ENCODE measurements around the gene CDCA3. TPM values are rescaled to one million over a fixed set of nuclear protein-coding genes. Genes with fewer than 3 reads are reported as not detected.

The CDCA3 gene
- total and polyA plus RNA-seq, 7 experiments from 2014 or later: 0.64 to 55.6 (median 1.4) TPM; not detected in 1

DNA sequence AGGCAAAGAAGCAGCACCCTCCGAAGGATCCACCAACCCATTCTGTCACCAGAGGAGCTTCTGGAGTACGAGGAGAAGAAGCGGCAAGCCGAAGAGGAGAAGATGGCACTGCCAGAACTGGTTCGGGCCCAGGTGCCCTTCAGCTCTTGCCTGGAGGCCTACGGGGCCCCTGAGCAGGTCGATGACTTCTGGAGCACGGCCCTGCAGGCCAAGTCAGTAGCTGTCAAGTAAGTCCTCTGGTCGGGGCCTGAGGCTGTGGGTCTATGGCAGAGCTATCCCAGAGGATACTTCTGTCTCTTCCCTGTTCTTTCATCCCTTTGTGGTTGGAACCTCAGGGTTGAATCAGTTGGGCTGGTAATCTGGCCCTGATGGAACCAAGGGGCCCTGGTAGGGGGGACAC, 10.3 kb upstream of the CDCA3 start:
- ATAC-seq (no peak), DNase-seq (no peak)
- H3K9me3 ChIP-seq (ENCODE audit: control insufficient read depth in 2 of 3, low read length in 3 of 3): no peaks in the 10 kb centered on the region
- peaks cover 34 to 87% (median 47%) of the 10 kb centered on the region in 3 experiments for H3K36me3 ChIP-seq (ENCODE audit: control insufficient read depth in 2 of 3, insufficient read depth in 3 of 3, low read length in 3 of 3)
- no peak overlapping the region for H3K27ac ChIP-seq (ENCODE audit: low read depth, low read length)
- peaks cover 3 to 10% (median 5%) of the 10 kb centered on the region in 7 donors for H3K4me1 Mint-ChIP-seq
- no peaks in the 10 kb centered on the region for H3K9me3 Mint-ChIP-seq
- POLR2A ChIA-PET: interaction anchor here (1.1 to 1.2 kb wide), 3 partner anchors 8 to 11 kb away, joined by 3 to 5 read pairs (median 4); partner anchors contain the start of gene SPSB2
- H3K4me3 Mint-ChIP-seq: no peak overlapping the region
- H3K4me3 ChIP-seq (ENCODE audit: low read length): no peak overlapping the region
- H3K27ac Mint-ChIP-seq: peak overlapping the region in 1 of 9 donors; percentile 30
- CTCF ChIA-PET: interaction anchor here (1.2 to 2.7 kb wide), 3 partner anchors 7 to 17 kb away, joined by 3 to 14 read pairs (median 3); no protein-coding TSS in a partner anchor
- H3K4me1 ChIP-seq (ENCODE audit: control insufficient read depth in 2 of 2, insufficient read depth in 2 of 2, low read length in 2 of 2): no peaks in the 10 kb centered on the region
- H3K27me3 Mint-ChIP-seq: no peaks in the 10 kb centered on the region
- no peaks in the 10 kb centered on the region for H3K27me3 ChIP-seq (ENCODE audit: control insufficient read depth in 2 of 2, insufficient read depth in 2 of 2, low read length in 2 of 2)
- intact Hi-C loops (cut with micrococcal nuclease): no loop called here
- peaks cover 18 to 53% (median 36%) of the 10 kb centered on the region in 5 donors for H3K36me3 Mint-ChIP-seq

DNA sequence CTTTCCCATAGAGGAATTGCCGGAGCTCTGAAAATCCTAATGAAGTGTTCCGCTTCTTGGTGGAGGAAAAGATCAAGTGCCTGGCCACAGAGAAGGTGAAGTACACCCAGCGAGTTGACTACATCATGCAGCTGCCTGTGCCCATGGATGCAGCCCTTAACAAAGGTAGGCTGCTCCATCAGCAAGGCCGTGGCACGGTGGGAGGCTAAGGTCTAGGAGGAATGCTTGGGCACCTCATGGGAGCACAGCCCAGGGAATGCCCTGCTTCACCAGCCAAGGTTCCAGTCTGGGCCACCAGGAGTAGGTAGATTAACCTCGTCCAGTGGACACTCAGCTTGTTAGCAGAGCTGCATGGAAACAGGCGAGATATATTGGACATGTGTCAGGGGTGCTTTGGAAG, 9.9 kb upstream of the CDCA3 start:
- no peak overlapping the region for H3K27ac ChIP-seq (ENCODE audit: low read depth, low read length)
- DNase-seq (no peak), ATAC-seq (no peak)
- H3K9me3 ChIP-seq (ENCODE audit: control insufficient read depth in 2 of 3, low read length in 3 of 3): no peaks in the 10 kb centered on the region
- H3K27me3 ChIP-seq (ENCODE audit: control insufficient read depth in 2 of 2, insufficient read depth in 2 of 2, low read length in 2 of 2): no peaks in the 10 kb centered on the region
- no peak overlapping the region for H3K4me3 Mint-ChIP-seq
- no peaks in the 10 kb centered on the region for H3K27me3 Mint-ChIP-seq
- H3K4me1 Mint-ChIP-seq: peaks cover 3 to 10% (median 5%) of the 10 kb centered on the region in 7 donors
- H3K9me3 Mint-ChIP-seq: no peaks in the 10 kb centered on the region
- H3K36me3 ChIP-seq (ENCODE audit: control insufficient read depth in 2 of 3, insufficient read depth in 3 of 3, low read length in 3 of 3): peaks cover 34 to 91% (median 50%) of the 10 kb centered on the region in 3 experiments
- ChIA-PET POLR2A (interaction anchor here (0.6 to 1.2 kb wide), 4 partner anchors 8 to 74 kb away, joined by 3 to 5 read pairs (median 4); partner anchors contain the start of gene SPSB2), CTCF (interaction anchor here (1.2 to 2.7 kb wide), 3 partner anchors 8 to 17 kb away, joined by 3 to 14 read pairs (median 3); no protein-coding TSS in a partner anchor)
- no peaks in the 10 kb centered on the region for H3K4me1 ChIP-seq (ENCODE audit: control insufficient read depth in 2 of 2, insufficient read depth in 2 of 2, low read length in 2 of 2)
- peaks cover 18 to 55% (median 33%) of the 10 kb centered on the region in 5 donors for H3K36me3 Mint-ChIP-seq
- intact Hi-C loops (cut with micrococcal nuclease): no loop called here
- peak overlapping the region in 1 of 9 donors; percentile 30 for H3K27ac Mint-ChIP-seq
- H3K4me3 ChIP-seq (ENCODE audit: low read length): no peak overlapping the region

DNA sequence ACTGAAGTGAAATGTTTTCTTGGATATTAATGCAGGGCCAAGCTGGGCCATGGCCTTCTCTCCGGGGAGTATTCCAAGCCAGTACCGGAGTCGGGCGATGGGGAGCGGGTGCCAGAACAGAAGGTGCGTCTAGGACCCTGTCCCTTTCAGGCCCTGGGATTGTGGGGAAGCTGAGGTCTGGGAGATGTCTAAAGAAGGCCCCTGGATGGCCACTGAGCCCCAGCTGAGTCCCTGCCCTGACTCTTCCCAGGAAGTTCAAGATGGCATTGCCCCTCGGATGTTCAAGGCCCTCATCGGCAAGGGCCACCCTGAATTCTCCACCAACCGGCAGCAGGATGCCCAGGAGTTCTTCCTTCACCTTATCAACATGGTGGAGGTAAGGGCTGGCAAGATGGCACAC, 9.0 kb upstream of the CDCA3 start:
- CTCF ChIA-PET: interaction anchor here (0.8 to 2.7 kb wide), 2 partner anchors 9 to 12 kb away, joined by 3 to 14 read pairs; no protein-coding TSS in a partner anchor
- Mint-ChIP-seq H3K27me3 (no peaks in the 10 kb centered on the region), H3K4me3 (no peak overlapping the region), H3K27ac (no peak overlapping the region), H3K36me3 (peaks cover 18 to 59% (median 30%) of the 10 kb centered on the region in 5 donors), H3K9me3 (no peaks in the 10 kb centered on the region), H3K4me1 (peaks cover 0 to 13% (median 3%) of the 10 kb centered on the region in 7 donors)
- no peaks in the 10 kb centered on the region for H3K4me1 ChIP-seq (ENCODE audit: control insufficient read depth in 2 of 2, insufficient read depth in 2 of 2, low read length in 2 of 2)
- no peak overlapping the region for H3K4me3 ChIP-seq (ENCODE audit: low read length)
- no peaks in the 10 kb centered on the region for H3K9me3 ChIP-seq (ENCODE audit: control insufficient read depth in 2 of 3, low read length in 3 of 3)
- H3K27me3 ChIP-seq (ENCODE audit: control insufficient read depth in 2 of 2, insufficient read depth in 2 of 2, low read length in 2 of 2): no peaks in the 10 kb centered on the region
- no peak overlapping the region for H3K27ac ChIP-seq (ENCODE audit: low read depth, low read length)
- no peak for DNase-seq
- intact Hi-C loops (cut with micrococcal nuclease): no loop called here
- peaks cover 34 to 97% (median 50%) of the 10 kb centered on the region in 3 experiments for H3K36me3 ChIP-seq (ENCODE audit: control insufficient read depth in 2 of 3, insufficient read depth in 3 of 3, low read length in 3 of 3)
- POLR2A ChIA-PET: interaction anchor here (0.9 to 2.4 kb wide), 2 partner anchors 12 to 84 kb away, joined by 3 to 8 read pairs; partner anchors contain the start of genes C12orf57 and RNU7-1
- no peak for ATAC-seq

DNA sequence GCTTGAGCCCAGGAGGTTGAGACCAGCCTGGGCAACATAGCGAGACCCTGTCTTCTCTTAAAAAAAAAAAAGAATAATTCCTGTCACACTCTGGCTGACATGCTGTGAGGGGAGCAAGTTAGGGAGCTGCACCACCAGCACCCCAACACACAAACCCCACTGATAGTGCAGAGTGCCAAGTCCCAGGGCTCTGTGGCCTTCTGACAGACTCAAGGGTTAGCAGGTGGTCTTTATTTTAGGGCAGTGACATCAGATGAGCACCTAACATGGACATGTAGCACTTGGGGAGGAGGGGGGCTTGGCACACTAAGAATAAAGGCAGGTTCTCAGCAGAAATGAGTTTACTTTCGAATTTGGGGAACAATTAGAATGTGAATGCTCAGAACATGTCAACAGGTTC, 7.7 kb upstream of the CDCA3 start:
- POLR2A ChIA-PET: interaction anchor here (0.7 to 2.4 kb wide), 4 partner anchors 10 to 85 kb away, joined by 3 to 8 read pairs (median 3); partner anchors contain the start of genes C12orf57 and RNU7-1
- H3K27ac Mint-ChIP-seq: no peak overlapping the region
- Histone ChIP-seq H3K27me3 (ENCODE audit: control insufficient read depth in 2 of 2, insufficient read depth in 2 of 2, low read length in 2 of 2) (no peaks in the 10 kb centered on the region), H3K4me1 (ENCODE audit: control insufficient read depth in 2 of 2, insufficient read depth in 2 of 2, low read length in 2 of 2) (peaks cover 0 to 8% of the 10 kb centered on the region in 2 donors), H3K36me3 (ENCODE audit: control insufficient read depth in 2 of 3, insufficient read depth in 3 of 3, low read length in 3 of 3) (peaks cover 34 to 85% (median 50%) of the 10 kb centered on the region in 3 experiments), H3K27ac (ENCODE audit: low read depth, low read length) (no peak overlapping the region), H3K9me3 (ENCODE audit: control insufficient read depth in 2 of 3, low read length in 3 of 3) (no peaks in the 10 kb centered on the region), H3K4me3 (ENCODE audit: low read length) (no peak overlapping the region)
- peaks cover 18 to 55% (median 29%) of the 10 kb centered on the region in 5 donors for H3K36me3 Mint-ChIP-seq
- CTCF ChIA-PET: interaction anchor here (2.7 kb wide), 1 partner anchor 10 kb away, joined by 14 read pairs; no protein-coding TSS in a partner anchor
- DNase-seq: no peak
- H3K4me3 Mint-ChIP-seq: no peak overlapping the region
- H3K4me1 Mint-ChIP-seq: peaks cover 5 to 22% (median 15%) of the 10 kb centered on the region in 7 donors
- no peak for ATAC-seq
- intact Hi-C loops (cut with micrococcal nuclease): no loop called here
- no peaks in the 10 kb centered on the region for H3K27me3 Mint-ChIP-seq
- no peaks in the 10 kb centered on the region for H3K9me3 Mint-ChIP-seq

DNA sequence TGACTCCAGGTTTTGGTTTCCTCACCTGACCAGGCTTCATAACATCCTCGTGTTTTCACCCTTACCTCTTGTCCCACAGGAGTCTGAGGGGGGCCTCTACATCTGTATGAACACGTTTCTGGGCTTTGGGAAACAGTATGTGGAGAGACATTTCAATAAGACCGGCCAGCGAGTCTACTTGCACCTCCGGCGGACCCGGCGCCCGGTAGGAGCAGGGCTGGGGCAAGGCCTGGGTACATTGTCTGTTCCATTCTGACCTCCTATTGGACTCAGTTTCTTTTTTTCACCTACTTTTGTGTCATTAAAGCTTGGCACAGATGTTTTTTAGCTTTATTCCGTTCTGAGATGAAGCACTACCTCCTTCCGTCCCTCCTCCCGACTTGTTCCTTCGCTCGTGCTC, 4.2 kb upstream of the CDCA3 start:
- Histone ChIP-seq H3K27me3 (ENCODE audit: control insufficient read depth in 2 of 2, insufficient read depth in 2 of 2, low read length in 2 of 2) (no peaks in the 10 kb centered on the region), H3K9me3 (ENCODE audit: control insufficient read depth in 2 of 3, low read length in 3 of 3) (no peaks in the 10 kb centered on the region), H3K36me3 (ENCODE audit: control insufficient read depth in 2 of 3, insufficient read depth in 3 of 3, low read length in 3 of 3) (peaks cover 25 to 52% (median 32%) of the 10 kb centered on the region in 3 experiments), H3K4me1 (ENCODE audit: control insufficient read depth in 2 of 2, insufficient read depth in 2 of 2, low read length in 2 of 2) (peaks cover 16 to 18% of the 10 kb centered on the region in 2 donors), H3K4me3 (ENCODE audit: low read length) (no peak overlapping the region), H3K27ac (ENCODE audit: low read depth, low read length) (no peak overlapping the region)
- CTCF ChIA-PET: interaction anchor here (0.7 to 5.3 kb wide), 2 partner anchors 14 to 17 kb away, joined by 4 to 40 read pairs; partner anchors contain the start of gene SPSB2
- Mint-ChIP-seq H3K4me3 (no peak overlapping the region), H3K27me3 (no peaks in the 10 kb centered on the region), H3K9me3 (no peaks in the 10 kb centered on the region), H3K36me3 (peaks cover 9 to 35% (median 13%) of the 10 kb centered on the region in 5 donors), H3K27ac (peak overlapping the region in 1 of 9 donors; percentile 75), H3K4me1 (peaks cover 18 to 36% (median 29%) of the 10 kb centered on the region in 7 donors)
- DNase-seq (no peak), ATAC-seq (no peak)
- intact Hi-C loops (cut with micrococcal nuclease): no loop called here
- POLR2A ChIA-PET: interaction anchor here (0.7 to 2.4 kb wide), 3 partner anchors 17 to 213 kb away, joined by 3 to 8 read pairs (median 4); partner anchors contain the start of genes SPSB2 and ZNF384

DNA sequence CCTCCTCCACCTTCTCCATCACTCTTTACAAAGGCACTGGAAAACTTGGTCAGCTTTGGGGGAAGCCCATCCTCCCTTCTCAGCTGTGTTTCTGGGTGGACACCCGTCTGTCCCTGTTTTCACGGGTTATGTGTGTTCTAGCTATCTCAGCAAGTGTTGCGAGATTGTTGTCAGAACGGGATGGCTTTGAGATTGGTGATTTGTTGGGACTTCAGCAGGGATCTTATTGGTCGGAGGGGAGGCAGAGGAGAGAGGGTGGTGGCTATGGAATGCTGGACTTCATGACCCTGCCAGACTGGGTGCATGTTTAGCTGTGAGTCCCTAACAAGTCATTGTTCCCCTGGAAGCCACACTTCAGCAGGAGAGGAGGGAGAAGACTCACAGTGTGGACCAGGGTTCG, 3.0 kb upstream of the CDCA3 start:
- CTCF ChIA-PET: interaction anchor here (1.1 to 5.3 kb wide), 3 partner anchors 14 to 19 kb away, joined by 5 to 40 read pairs (median 31); partner anchors contain the start of genes SPSB2 and TPI1
- POLR2A ChIA-PET: interaction anchor here (0.6 to 4.4 kb wide), 10 partner anchors 12 to 157 kb away, joined by 3 to 90 read pairs (median 4); partner anchors contain the start of genes SPSB2 and TPI1
- H3K9me3 Mint-ChIP-seq: no peaks in the 10 kb centered on the region
- peak overlapping the region; percentile 70 for H3K27ac ChIP-seq (ENCODE audit: low read depth, low read length)
- no peaks in the 10 kb centered on the region for H3K9me3 ChIP-seq (ENCODE audit: control insufficient read depth in 2 of 3, low read length in 3 of 3)
- no peak overlapping the region for H3K4me3 ChIP-seq (ENCODE audit: low read length)
- peaks cover 9 to 30% (median 11%) of the 10 kb centered on the region in 5 donors for H3K36me3 Mint-ChIP-seq
- DNase-seq: no peak
- H3K36me3 ChIP-seq (ENCODE audit: control insufficient read depth in 2 of 3, insufficient read depth in 3 of 3, low read length in 3 of 3): peaks cover 17 to 41% (median 22%) of the 10 kb centered on the region in 3 experiments
- no peaks in the 10 kb centered on the region for H3K27me3 ChIP-seq (ENCODE audit: control insufficient read depth in 2 of 2, insufficient read depth in 2 of 2, low read length in 2 of 2)
- H3K27ac Mint-ChIP-seq: peak overlapping the region in 7 of 9 donors; percentile 25 to 98 (median 95)
- peaks cover 16 to 18% of the 10 kb centered on the region in 2 donors for H3K4me1 ChIP-seq (ENCODE audit: control insufficient read depth in 2 of 2, insufficient read depth in 2 of 2, low read length in 2 of 2)
- H3K4me1 Mint-ChIP-seq: peaks cover 18 to 36% (median 31%) of the 10 kb centered on the region in 7 donors
- H3K4me3 Mint-ChIP-seq: peak overlapping the region in 7 of 10 donors; percentile 29 to 98 (median 92)
- ATAC-seq: no peak
- no peaks in the 10 kb centered on the region for H3K27me3 Mint-ChIP-seq
- intact Hi-C loops (cut with micrococcal nuclease): loop anchor here in 1 of 2 donors (5.0 kb wide), 2 partner anchors 253 to 333 kb away; partner anchors contain the start of genes C1RL and PEX5

Data from naive thymus-derived CD4-positive, alpha-beta T cell (primary cell).